ENCODE results near the gene CCDC92. TPM values are rescaled to one million over a fixed set of nuclear protein-coding genes. Genes with fewer than 3 reads are reported as not detected.

Gene CCDC92
- polyA plus RNA-seq, 3 donors, result 4.4 to 11.6 (median 5.5) TPM

DNA sequence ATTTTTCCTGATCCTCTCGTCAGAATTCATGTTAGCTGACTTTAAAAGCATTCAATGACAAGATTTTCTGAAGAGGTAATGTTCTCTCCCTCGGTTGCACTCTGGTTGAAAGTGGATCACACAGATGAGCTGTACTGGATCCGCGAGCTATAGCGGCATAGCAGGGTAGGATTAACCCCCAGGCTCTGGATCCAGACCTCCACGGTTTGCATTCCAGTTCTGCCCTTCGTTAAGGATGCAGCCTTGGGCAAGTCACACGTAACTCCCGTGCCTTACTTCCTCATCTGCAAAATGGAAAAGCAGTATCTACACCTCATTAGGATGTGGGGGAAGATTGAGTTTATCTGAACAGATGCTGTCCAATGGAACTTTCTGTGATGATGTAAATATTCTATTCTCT is 13.8 kb downstream of the CCDC92 start:
- no peaks in the 10 kb centered on the region for H3K4me1 Mint-ChIP-seq
- 98% methylated on average over 4 of the region's 9 CpGs for WGBS (ENCODE audit: insufficient coverage)
- no peaks in the 10 kb centered on the region for H3K27me3 ChIP-seq (ENCODE audit: control insufficient read depth in 2 of 2, insufficient read depth in 2 of 2, low read length in 2 of 2)

DNA sequence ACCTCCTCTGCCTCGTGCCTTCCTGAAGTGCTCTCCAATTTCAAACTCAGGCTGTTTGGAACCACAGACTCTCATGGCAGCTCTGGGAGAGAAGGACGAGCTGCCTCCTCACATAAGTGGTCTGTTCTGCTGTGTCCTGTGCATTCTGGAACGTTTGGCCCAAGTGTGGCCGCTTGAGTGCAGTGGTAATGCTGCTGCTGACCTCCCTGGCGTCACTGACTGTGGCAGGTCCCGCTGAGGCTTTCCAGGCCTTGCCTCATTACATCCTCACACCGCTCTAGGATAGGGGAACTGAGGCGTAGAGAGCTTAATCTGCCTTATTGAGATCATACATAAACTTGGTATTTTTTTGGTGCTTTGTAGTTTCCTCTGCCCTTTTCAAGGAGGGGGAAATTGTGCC is 14.2 kb downstream of the CCDC92 start:
- H3K27ac Mint-ChIP-seq, result no peak overlapping the region
- Histone ChIP-seq H3K27me3 (ENCODE audit: control insufficient read depth in 2 of 2, insufficient read depth in 2 of 2, low read length in 2 of 2) (no peaks in the 10 kb centered on the region), H2AFZ (ENCODE audit: insufficient read depth, low read depth, low read length, poor library complexity, severe bottlenecking) (no peak overlapping the region), H3K9me3 (replicated peaks in 1 of 2; ENCODE audit: control insufficient read depth in 1 of 2, insufficient read depth in 1 of 2, low read length in 2 of 2) (no peaks in the 10 kb centered on the region), H3K36me3 (replicated peaks in 1 of 2; ENCODE audit: control insufficient read depth in 1 of 2, insufficient read depth in 2 of 2, low read length in 2 of 2) (no peaks in the 10 kb centered on the region), H3K4me2 (replicated peaks; ENCODE audit: extremely low read depth, low read length, poor library complexity, severe bottlenecking) (no peak overlapping the region), H3K9ac (ENCODE audit: insufficient read depth, low read length, poor library complexity, severe bottlenecking) (no peak overlapping the region), H3K79me2 (ENCODE audit: insufficient read depth, low read length) (no peaks in the 10 kb centered on the region), H3K27ac (ENCODE audit: low read depth in 1 of 2, low read length in 2 of 2) (no peak overlapping the region), H4K20me1 (ENCODE audit: insufficient read depth, low read length) (no peaks in the 10 kb centered on the region), H3K4me1 (ENCODE audit: control insufficient read depth in 1 of 2, insufficient read depth in 2 of 2, low read length in 2 of 2) (no peaks in the 10 kb centered on the region), H3K4me3 (replicated peaks in 1 of 3; ENCODE audit: low read depth in 2 of 3, low read length in 3 of 3) (no peak overlapping the region)
- no peaks in the 10 kb centered on the region for H3K9me3 Mint-ChIP-seq
- H3K27me3 Mint-ChIP-seq (ENCODE audit: low read depth in 3 of 3), result no peaks in the 10 kb centered on the region
- no peak for DNase-seq
- H3K4me1 Mint-ChIP-seq, result no peaks in the 10 kb centered on the region
- intact Hi-C loops (cut with micrococcal nuclease), result no loop called here
- 96% methylated on average over 4 of the region's 8 CpGs for WGBS (ENCODE audit: insufficient coverage)
- no peak overlapping the region for H3K4me3 Mint-ChIP-seq
- H3K36me3 Mint-ChIP-seq, result no peaks in the 10 kb centered on the region
- TF ChIP-seq, protein P1, sequence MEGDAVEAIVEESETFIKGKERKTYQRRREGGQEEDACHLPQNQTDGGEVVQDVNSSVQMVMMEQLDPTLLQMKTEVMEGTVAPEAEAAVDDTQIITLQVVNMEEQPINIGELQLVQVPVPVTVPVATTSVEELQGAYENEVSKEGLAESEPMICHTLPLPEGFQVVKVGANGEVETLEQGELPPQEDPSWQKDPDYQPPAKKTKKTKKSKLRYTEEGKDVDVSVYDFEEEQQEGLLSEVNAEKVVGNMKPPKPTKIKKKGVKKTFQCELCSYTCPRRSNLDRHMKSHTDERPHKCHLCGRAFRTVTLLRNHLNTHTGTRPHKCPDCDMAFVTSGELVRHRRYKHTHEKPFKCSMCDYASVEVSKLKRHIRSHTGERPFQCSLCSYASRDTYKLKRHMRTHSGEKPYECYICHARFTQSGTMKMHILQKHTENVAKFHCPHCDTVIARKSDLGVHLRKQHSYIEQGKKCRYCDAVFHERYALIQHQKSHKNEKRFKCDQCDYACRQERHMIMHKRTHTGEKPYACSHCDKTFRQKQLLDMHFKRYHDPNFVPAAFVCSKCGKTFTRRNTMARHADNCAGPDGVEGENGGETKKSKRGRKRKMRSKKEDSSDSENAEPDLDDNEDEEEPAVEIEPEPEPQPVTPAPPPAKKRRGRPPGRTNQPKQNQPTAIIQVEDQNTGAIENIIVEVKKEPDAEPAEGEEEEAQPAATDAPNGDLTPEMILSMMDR (IDR thresholded peaks at IDR 0.05), result no peak

More for the DNA sequence above, 13.8 kb downstream of the CCDC92 start:
- H4K20me1 ChIP-seq (ENCODE audit: insufficient read depth, low read length), result no peaks in the 10 kb centered on the region
- H3K9ac ChIP-seq (ENCODE audit: insufficient read depth, low read length, poor library complexity, severe bottlenecking), result no peak overlapping the region
- H3K4me3 ChIP-seq (replicated peaks in 1 of 3; ENCODE audit: low read depth in 2 of 3, low read length in 3 of 3), result no peak overlapping the region
- no peak overlapping the region for H3K4me2 ChIP-seq (replicated peaks; ENCODE audit: extremely low read depth, low read length, poor library complexity, severe bottlenecking)
- intact Hi-C loops (cut with micrococcal nuclease), result no loop called here
- Mint-ChIP-seq H3K9me3 (no peaks in the 10 kb centered on the region), H3K27ac (no peak overlapping the region), H3K27me3 (ENCODE audit: low read depth in 3 of 3) (no peaks in the 10 kb centered on the region), H3K4me3 (no peak overlapping the region), H3K36me3 (no peaks in the 10 kb centered on the region)
- H3K27ac ChIP-seq (ENCODE audit: low read depth in 1 of 2, low read length in 2 of 2), result no peak overlapping the region
- H2AFZ ChIP-seq (ENCODE audit: insufficient read depth, low read depth, low read length, poor library complexity, severe bottlenecking), result no peak overlapping the region
- no peak for DNase-seq
- H3K36me3 ChIP-seq (replicated peaks in 1 of 2; ENCODE audit: control insufficient read depth in 1 of 2, insufficient read depth in 2 of 2, low read length in 2 of 2), result no peaks in the 10 kb centered on the region
- TF ChIP-seq, protein P1 (IDR thresholded peaks at IDR 0.05), result no peak
- no peaks in the 10 kb centered on the region for H3K4me1 ChIP-seq (ENCODE audit: control insufficient read depth in 1 of 2, insufficient read depth in 2 of 2, low read length in 2 of 2)
- H3K79me2 ChIP-seq (ENCODE audit: insufficient read depth, low read length), result no peaks in the 10 kb centered on the region
- H3K9me3 ChIP-seq (replicated peaks in 1 of 2; ENCODE audit: control insufficient read depth in 1 of 2, insufficient read depth in 1 of 2, low read length in 2 of 2), result no peaks in the 10 kb centered on the region

Measured in CD14-positive monocyte (primary cell).